GM19043 (cell line): ENCODE data around the gene SMO.
"Not testable (repeated sequence)": the region's sequence is repeated elsewhere in the genome, so short reads cannot be mapped to it uniquely, and the experiment has no call there.

Experiments
- ATAC-seq: cut with Tn5 transposase; IDR thresholded peaks from one replicate; pipeline ENCODE4 v1.9.1; 2021; ENCODE audit warnings: low read depth; ENCODE audit not compliant: unreplicated experiment

The SMO gene

GRCh38 chr7:129205987-129206785 is 17.8 kb downstream of the SMO start:
- no peak for ATAC-seq

GRCh38 chr7:129208667-129209066 is 20.2 kb downstream of the SMO start:
- no peak for ATAC-seq

GRCh38 chr7:129209067-129209926 is 20.9 kb downstream of the SMO start:
- ATAC-seq, result no peak

DNA sequence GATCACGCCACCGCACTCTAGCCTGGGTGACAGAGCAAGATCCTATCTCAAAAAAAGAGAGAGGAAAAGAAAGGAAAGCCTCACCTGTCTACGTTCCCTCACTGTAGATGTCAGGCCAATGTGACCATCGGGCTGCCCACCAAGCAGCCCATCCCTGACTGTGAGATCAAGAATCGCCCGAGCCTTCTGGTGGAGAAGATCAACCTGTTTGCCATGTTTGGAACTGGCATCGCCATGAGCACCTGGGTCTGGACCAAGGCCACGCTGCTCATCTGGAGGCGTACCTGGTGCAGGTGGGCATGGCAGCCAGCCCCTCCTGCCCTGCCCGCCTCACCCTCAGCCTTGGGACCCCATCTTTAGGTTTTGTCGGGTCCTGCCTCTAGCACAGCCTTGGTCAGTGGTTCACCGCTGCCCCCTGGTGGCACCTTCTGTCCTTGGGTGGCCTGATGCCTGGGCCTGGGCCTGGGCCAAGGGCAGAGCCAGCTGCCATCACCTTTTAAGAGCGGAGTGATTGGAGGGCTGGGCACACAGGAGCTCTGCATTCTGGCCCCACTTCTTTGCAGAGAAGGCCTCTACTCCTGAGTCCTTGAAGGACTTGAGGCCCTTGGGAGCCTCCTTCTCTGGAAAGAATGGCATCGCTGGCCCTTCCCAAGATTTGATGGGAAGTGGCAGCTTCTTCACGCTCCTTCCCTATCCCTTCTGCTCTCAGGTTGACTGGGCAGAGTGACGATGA is 22.0 kb downstream of the SMO start:
- ATAC-seq, result peak; percentile 83

DNA sequence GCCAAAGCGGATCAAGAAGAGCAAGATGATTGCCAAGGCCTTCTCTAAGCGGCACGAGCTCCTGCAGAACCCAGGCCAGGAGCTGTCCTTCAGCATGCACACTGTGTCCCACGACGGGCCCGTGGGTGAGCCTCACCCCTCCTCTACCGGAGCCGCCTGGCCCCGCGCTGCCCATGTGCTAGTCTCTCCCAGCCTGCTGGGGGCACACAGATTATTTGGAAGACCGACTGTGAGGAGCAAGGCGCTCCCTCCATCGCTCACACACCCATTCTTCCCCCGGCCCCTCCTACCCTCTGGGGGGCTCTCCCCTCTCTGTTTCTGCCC is 22.5 kb downstream of the SMO start:
- ATAC-seq, result no peak

DNA sequence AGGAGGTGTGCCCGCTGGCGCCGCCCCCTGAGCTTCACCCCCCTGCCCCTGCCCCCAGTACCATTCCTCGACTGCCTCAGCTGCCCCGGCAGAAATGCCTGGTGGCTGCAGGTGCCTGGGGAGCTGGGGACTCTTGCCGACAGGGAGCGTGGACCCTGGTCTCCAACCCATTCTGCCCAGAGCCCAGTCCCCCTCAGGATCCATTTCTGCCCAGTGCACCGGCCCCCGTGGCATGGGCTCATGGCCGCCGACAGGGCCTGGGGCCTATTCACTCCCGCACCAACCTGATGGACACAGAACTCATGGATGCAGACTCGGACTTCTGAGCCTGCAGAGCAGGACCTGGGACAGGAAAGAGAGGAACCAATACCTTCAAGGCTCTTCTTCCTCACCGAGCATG is 23.7 kb downstream of the SMO start:
- ATAC-seq, result no peak

DNA sequence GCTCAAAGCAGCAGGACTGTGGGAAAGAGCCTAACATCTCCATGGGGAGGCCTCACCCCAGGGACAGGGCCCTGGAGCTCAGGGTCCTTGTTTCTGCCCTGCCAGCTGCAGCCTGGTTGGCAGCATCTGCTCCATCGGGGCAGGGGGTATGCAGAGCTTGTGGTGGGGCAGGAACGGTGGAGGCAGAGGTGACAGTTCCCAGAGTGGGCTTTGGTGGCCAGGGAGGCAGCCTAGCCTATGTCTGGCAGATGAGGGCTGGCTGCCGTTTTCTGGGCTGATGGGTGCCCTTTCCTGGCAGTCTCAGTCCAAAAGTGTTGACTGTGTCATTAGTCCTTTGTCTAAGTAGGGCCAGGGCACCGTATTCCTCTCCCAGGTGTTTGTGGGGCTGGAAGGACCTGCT is 24.2 kb downstream of the SMO start:
- ATAC-seq, result no peak

GRCh38 chr7:129213828-129214227 is 25.4 kb downstream of the SMO start:
- no peak for ATAC-seq

DNA sequence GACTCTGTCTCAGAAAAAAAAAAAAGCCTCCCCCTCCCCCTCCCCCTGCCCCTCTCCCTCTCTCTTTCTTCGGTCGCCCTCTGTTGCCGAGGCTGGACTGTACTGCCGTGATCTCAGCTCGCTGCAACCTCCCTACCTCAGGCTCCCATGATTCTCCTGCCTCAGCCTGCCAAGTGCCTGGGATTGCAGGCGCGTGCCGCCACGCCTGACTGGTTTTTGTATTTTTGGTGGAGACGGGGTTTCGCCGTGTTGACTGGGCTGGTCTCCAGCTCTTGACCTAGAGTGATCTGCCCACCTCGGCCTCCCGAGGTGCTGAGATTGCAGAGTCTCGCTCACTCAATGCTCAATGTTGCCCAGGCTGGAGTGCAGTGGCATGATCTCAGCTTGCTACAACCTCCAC is 27.3 kb downstream of the SMO start:
- not testable (repeated sequence) for ATAC-seq

DNA sequence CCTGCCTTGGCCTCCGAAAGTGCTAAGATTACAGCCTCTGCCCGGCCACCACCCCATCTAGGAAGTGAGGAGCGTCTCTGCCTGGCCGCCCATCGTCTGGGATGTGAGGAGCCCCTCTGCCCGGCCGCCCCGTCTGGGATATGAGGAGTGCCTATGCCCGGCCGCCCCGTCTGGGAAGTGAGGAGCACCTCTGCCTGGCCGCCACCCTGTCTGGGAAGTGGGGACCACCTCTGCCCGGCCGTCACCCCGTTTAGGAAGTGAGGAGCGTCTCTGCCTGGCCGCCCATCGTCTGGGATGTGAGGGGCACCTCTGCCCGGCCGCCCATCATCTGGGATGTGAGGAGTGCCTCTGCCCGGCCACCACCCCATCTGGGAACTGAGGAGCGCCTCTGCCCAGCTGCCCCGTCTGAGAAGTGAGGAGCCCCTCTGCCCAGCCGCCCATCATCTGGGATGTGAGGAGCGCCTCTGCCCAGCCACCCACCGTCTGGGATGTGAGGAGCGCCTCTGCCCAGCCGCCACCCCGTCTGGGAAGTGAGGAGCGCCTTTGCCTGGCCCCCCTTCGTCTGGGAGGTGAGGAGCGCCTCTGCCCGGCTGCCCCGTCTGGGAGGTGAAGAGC is 27.8 kb downstream of the SMO start:
- not testable (repeated sequence) for ATAC-seq

GRCh38 chr7:129216821-129217416 is 28.5 kb downstream of the SMO start:
- ATAC-seq, result not testable (repeated sequence)

GRCh38 chr7:129218514-129219062 is 30.2 kb downstream of the SMO start:
- ATAC-seq, result no peak

DNA sequence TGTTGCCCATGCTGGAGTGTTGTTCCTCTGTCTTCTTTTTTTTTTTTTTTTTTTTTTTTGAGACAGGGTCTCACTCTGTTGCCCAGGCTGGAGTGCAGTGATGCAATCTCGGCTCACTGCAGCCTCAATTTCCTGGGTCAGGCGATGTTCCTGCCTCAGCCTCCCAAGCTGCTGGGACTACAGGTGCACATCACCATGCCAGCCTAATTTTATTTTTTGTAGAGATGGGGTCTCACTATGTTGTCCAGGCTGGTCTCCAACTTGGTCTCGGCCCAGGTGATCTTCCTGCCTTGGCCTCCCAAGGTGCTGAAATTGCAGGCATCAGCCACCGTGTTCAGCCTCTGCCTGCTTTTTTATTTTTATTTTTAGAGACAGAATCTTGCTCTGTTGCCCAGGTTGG is 30.7 kb downstream of the SMO start:
- not testable (repeated sequence) for ATAC-seq

DNA sequence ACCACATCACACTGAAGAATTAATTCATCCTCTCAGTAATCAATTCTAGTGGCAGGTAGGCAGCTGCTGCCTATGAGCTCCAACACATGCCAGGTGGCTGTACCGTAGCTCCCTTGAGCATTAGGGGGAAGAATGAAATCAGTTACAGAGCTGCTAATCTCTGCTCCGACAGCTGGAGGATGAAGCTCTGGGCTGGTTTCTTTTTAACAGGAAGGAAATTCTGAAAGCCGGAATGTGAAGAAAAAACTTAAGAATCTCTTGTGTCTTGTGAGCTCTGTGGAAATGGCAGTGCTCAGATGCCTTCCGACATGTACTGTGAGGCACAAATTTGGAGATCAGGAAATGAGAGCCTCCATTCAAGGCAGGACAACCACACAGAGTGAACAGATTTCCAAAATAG is 33.6 kb downstream of the SMO start:
- no peak for ATAC-seq

DNA sequence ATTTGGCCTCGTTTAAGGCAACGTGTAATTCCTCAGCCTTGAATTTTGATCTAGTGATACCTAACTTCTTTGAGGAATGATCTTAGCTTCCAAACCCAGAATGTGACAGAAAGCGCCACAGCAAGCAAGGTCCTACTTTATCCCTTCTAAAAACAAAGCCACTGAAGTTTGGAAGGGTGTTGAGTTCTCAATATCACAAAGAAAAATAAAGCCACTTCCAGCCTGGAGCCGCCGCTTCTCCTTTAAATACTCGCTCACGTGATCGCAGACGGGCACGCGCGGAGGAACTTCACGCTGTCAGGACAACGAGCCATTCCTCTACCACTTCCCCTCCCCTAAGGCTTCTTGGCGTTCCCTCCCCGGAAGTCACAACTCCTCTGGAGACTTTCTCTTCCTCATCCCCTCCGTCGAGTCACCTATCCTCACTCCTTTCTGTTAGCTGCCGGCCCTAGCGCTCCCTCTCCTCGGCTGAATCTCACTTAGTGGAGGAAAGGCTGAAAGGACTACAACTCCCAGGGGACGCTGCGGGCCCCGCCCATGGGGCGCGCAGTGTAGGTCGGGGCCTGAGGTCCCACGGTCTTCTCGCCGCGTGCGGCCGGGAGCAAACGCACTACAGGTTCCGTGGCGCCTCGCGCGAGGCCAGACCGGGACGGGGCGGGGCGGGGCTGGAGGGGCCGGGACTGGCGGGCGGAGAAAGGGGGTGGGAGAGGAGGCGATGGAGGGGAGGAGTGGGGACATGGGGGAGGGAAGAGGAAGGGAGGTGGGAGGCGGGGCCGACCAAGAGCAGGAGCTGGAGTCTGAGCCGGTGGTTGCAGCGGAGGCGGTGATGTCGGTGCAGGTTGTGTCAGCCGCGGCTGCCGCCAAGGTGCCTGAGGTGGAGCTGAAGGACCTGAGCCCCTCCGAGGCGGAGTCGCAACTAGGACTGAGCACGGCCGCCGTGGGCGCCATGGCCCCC is 36.1 kb downstream of the SMO start, which contains the start of gene AHCYL2:
Gene AHCYL2, plus strand, starts transcription at position 780 of the 955 bp plus-strand sequence.
- ATAC-seq, result peak; percentile 85

- peak; percentile 34 for ATAC-seq
These were observed 36.9 kb downstream of the SMO start for GRCh38 chr7:129225206-129225930.

- ATAC-seq, result no peak
These were observed 37.6 kb downstream of the SMO start for GRCh38 chr7:129225931-129226572.
